ENCODE results near the gene ATP1A1. TPM values are rescaled to one million over a fixed set of nuclear protein-coding genes. Genes with fewer than 3 reads are reported as not detected.

Gene ATP1A1
- polyA plus RNA-seq, 5 donors = 204 to 274 (median 208) TPM

DNA sequence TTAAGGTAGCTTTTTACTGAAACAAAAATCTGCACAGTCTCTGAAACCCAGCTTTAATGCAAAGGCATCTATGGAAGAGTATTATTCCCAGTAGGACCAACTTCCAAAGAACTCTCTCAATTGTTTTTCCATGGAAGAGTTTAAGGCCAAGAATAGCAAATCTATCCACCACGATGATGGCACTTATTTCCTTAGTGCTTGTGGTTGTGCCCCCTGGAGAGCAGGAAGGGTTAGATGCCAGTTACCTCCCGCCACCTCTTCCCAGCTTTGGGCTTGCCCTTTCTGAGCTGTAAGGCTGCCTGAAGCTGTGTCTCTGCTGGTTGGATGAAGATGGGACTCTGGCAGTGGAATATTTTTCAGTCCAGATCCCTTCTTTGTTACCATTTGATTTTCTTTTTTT lies 4.8 kb upstream of the ATP1A1 start:
- no peak for DNase-seq

DNA sequence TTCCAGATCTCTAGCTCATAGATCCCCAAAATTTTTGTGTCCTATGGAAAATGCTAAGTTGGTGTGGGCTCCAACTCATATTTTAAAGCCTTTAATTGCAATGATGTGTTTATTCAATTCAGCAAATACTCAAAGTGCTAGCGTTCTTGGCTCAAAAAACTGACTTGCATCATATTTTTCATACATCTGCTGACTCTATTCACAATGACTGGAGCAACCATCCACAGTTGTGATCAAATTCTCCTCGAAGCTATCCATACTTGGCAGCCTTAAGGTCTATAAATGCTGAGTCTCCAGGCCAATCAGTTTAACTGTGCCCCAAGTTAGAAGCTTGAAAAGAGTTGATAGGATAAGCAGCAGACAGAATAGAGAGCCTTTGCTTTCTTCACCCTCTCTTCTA lies 2.9 kb upstream of the ATP1A1 start:
- peak; percentile 37 to 51 for DNase-seq

DNA sequence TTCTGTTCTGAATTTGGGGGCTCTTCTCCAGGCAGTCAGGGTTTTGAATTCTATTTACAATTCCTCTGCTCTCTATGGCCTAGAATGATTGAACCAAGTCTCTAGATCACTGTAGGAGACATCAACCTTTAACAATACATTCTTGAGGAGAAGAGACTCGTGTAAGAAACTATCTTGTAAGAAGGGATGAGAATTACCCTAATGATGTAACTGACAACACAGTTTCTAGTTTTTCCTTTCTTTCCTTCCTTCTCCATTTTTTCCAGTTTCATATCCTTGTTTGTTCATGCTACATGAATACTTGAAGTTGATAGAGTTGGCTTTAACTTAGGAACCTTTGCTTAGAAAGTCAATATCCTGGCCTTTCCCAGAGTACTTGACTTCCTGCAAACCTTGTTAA lies 1.3 kb upstream of the ATP1A1 start:
- DNase-seq = no peak

DNA sequence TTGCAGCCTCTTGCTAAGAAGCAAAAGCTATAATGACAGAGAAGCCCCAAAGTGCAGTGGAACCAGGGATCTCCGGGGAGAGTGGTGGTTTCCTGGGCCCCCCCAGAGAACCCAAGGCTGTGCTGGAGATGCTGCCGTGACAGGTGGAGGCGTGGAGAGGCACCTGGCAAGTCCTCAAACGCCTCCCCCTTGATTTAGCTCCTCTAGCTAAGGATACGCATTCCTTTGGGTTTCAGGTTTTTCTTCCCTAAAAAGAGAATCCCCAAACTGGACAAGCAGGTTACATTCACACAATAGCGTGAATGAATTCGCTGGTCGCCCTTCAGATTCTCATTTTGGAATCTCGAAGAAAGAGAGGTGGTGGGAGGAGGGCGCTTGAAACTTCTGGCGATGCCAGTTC lies 853 bp upstream of the ATP1A1 start:
- peak in 1 of 2 donors; percentile 56 for DNase-seq

DNA sequence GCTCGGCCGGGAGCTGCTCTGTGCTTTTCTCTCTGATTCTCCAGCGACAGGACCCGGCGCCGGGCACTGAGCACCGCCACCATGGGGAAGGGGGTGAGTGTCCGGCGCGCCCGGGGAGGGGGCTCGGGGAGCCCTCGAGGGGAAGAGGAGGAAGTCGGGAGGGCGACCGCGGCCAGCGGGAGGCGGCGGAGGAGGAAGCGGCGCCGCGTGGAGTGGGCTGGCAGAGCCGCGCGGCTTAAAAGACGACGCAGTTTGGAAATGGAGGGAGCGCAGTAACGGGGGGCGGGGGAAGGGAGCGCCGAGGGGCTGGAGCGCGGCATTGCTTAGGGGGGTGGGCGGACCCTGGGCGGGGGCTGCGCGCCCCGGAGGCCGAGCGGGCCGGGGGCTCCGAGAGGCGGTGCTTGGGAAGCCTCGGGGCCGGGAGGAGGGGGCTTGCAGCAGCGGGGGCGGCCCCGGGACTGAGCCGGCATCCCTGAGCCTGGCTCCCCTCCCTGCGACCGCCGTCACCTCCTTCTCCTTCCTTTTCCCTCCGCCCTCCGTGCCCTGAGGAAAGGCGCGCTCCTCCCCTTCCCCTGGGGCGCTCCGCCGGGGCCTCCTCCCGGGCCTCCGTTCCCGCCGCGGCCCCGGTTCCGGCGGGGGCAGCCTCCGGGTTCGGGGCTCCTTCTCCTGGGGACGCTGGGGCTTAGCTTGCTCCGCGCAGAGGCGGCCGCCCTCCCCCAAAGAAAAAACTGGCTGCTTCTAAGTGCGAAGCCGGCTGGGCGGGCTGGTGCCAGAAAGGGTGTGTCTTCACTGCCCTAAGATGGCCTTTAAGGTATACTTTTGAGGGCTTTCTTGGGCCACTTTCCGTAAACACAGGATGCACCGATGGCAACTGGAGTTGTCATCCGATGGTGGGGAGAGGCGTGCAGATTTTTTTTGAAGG lies 648 bp downstream of the ATP1A1 start:
- peak; percentile 55 to 57 for DNase-seq

DNA sequence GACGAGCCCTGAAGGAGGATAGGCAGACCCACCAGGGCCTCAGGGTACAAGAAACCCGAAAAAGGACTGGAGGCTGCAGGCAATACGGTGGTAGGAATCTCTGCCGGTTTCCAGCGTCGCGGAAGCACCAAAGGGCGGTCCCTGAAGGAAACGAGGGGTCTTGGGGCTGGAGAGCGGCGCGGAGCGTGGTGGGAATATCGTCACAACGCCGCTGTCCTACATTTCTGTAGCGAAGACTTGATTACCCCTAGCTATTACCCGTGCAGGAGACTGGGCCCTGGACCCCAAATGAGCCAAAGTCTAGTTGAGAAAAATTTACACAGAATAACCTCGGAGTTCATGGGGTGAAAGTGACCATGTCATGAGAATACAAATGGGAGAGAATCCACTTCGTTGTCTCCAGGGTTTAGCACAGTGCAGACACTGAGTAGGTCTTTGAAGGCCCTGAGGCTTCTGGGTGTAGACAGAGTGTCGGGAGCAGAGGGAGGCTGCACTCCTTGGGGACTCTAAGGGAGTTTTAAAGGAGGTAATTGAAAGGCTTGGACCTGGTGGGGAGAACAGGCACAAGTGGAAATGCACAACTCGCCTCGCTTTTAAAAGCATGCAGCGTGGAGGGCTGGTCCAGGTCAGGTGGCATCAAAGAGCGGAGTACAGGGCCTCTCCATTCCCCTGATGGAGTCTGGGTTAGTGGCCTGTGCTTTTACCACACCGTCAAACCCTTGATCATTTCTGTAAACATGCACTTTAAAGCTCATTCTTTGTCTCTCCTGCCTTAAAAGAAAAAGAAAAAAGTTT lies 1.5 kb downstream of the ATP1A1 start:
- DNase-seq = no peak

DNA sequence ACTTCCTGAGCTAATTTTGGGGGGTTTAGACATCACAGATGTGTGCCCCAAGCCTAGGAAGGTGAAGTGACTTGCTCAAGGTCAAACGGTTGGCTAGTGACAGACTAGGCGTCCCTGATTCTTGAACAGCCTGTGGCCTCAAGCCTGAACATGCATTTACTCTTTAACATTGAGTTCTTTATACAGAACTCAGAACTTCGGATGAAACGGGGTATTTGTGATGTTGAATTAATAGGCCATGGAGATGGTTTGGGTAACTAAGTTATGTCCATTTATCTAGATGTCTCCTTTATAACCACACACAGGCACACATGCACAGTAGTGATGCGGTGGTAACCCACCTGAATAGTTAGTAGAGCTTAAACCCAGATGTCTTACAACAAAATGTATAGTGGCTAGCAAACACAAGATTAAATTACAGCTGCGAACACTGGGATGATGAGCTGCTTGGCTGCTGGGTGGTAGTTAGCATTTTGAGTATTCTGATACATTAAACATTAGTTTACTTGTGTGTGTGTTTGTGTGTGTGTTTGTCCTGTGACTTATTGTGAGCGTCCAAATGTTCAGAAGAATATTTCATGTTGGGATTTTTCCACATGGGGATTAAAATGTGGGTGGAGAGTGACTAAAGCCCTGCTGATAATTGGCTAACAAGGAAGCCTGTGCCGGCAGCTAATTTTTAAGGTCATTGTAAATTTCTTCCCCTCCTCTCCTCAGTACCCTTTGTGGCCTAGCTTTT lies 2.3 kb downstream of the ATP1A1 start:
- no peak for DNase-seq

DNA sequence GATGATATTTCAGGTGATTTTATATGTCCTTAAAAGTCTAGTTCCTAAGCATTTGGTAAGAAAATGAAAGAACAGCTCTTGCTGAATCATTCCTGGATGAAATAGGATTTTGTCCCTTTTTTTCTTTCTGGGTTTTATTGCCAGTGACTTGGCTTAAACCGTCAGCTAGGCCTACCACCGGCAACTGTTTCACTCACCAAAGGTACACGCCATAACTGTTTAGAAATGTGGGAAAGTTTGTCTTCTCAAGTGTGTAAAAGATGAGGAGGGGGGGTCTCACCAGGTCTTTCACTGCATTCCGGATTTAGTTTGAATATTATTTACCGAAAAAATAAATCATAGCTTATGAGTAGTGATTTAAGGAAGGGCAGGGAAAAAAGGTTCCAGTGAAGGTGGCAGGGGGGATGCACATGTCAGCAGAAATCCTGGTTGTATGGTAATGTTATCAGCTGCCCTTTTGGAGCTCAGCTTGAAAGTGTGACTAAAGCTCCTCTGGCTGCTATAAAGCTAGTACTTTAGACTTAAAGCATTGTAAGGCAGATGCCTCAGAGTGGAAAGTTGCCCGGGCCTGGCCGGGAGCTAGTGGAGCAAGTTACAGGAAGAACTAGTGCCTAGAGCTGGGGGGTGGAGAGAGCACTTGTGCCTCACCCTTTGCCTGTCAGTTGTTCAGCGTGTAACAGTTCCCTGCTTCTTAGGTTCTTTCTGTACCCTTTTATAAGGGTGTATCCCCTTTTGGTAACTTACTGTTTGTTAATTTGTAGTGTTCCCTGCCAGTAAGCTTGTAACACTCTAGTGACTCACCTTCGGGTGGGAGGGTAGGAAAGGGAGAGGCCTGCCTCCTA lies 3.1 kb downstream of the ATP1A1 start:
- DNase-seq = no peak

DNA sequence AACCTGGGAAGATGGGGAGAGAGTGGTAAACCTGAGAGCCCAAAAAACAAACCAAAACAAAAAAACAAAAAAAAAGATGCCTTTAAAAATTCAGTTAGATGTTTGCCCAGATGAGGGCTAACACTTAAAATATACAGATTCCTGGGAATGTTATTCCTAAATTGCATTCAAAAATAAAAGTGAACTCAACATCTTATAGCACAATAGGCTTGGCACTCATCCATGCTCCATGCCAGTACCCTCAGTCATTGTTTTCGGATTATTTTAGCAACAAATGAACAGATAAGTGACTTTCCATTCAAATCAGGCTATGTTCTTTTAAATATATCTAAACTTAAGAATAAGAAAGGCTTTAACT lies 3.7 kb downstream of the ATP1A1 start:
- DNase-seq = no peak

DNA sequence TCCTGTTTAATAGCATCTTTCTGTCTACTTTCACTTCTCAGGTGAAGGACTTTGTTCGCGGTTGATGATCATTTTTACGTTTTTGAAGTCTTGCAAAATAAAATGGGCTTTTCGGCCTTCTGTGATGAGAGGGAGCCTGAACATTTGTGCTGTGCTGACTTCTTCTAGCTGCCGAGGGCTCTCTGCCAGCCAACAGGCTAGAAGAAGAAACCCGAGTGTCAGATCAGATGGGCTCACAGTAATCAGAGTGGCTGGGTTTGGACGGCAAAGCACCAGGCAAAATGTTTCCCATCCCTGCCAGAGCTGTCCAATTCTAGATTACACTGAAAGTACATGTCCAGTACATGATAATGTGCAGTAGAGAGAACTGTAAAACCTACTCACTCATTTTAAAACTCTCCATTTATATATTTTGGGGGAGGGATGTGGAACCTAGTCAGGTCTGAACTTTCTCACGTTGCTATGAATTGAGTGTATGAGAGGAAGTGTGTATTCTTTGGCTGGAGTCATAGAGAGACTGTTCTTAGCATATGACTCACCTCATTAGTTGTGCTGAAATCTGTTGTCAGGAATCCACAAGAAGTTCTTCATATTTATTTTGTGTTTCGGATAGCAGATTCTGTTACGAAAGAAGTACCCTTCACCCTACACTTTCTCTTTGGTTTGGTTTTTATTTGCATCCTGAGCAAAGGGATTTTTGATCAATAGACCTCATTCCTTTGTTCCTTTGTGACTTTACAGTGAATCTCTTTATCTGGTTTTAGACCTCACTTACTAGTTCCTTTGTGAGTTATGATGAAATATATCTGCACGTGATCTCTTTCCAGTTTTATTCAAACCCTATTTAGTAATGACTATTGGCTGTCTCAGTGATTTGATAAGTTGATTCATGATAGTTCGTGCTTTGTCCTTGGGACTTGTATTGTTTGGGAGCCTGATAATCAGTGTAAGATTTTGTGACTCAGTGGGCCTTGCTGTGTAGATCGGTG lies 4.8 kb downstream of the ATP1A1 start:
- peak; percentile 68 to 75 for DNase-seq

DNA sequence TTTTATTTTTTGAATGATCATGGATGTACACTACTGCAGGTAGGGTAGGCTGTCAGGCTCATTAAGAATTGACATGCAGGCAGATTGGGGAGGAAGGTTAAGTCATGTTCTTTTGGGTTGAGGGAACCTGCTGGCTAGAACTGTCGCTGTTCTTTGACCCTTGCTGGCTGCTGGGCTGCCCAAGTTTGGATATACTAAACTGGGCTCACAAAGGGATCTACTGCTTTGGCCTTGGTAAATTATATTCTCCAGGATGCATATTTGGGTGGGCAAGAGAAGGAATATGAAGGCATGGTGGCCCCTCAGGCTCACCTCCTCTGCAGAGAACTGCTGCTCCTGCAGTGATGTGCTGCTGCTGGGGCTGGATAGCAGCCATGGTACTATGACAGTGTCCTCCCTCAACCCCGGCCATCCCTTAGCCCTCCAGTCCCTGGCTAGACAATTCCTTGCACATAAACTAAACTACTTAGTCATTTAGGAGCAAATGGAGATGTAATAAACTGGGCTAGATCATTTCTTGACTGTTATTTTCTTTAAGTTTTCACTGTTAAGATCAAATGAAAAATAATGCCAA lies 6.1 kb downstream of the ATP1A1 start:
- DNase-seq = no peak

DNA sequence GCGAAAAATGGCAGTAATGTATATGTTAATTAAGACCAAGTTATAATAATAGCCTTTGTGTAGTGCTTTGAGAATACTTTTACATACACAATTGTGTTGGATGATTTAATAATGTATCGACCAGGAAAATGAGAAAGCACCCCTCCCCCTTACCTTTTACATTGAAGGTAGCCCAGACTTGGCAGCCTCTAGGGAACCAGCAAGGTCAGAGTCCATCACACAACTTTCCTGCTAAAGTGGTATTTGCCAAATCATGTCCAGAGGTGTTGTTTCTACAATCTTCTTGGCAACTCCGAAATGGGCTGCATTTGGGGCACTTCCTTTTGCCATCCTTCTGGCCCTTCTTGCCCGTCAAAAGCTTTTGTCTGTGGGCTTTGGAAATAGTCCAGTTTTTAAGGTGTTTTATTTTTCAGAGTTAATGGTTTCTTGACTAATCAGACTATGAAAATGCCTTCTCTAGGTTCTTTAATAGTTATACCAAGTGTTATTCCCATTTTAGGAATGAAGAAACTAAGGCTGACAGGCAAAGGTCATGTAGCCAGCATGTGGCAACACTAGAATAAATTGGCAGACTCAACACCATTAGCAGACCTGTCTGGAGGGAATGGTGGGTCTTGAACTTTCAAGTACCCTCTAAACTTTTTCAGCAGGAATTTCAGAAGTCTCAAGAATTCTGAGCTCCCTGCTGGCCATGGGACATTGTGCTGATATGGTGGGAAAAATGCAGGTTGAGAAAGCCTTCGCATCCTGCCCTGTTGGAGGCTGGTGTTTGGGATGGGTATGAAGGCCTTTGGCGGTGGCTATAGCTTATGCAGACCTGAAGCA lies 6.8 kb downstream of the ATP1A1 start:
- DNase-seq = no peak

DNA sequence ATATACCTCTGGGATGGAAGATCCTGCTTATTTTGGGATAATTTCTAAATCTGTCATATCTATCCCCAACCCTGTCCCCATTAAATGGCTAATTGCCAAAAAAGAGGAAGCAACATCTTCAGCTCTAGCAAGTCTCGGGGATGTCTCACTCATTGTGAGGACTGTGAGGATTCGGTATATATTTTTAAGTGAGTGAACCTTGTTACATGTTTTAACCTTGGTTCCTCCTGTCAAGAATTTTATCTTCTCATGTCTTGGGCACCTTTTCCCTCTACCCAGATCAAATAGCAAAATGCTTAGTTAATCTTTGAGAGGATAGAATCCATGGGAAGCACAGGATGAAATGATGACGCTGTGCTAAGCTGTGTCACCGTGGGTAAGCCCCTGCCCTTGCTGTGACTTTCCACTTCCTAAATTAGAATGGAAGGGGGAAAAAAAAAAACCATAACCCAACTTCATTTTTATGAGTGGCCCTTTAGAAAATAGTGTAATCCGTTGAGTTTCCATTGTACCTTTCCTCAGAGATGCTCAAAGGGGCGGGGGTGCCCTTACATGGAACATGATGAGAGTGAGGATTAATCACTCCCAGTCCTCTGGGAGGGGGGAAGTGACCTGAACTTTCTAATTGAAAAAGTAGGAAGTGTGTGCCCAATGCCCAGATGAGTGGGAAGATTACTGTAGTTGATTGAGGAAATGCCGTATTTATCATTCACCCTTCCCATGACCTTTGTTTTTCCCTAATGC lies 7.6 kb downstream of the ATP1A1 start:
- DNase-seq = no peak

DNA sequence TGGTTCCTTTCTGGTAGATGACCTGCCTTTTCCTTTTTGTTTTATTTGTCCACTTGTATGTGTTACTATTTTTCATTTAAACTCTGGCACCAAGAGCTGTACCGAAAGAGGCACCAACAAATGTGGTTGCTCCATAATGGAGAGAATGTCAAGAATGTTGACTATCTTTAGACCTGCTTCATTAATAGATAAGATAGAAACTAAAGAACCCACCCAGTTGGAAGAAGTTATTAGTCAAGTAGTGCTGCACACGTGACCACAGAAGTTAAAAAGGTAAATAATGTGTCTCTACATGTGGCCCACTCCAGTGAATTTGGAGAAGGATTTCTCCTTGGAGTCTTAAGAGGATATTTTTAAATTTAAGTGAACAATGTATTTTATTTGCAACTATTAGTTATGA lies 9.3 kb downstream of the ATP1A1 start:
- DNase-seq = no peak

DNA sequence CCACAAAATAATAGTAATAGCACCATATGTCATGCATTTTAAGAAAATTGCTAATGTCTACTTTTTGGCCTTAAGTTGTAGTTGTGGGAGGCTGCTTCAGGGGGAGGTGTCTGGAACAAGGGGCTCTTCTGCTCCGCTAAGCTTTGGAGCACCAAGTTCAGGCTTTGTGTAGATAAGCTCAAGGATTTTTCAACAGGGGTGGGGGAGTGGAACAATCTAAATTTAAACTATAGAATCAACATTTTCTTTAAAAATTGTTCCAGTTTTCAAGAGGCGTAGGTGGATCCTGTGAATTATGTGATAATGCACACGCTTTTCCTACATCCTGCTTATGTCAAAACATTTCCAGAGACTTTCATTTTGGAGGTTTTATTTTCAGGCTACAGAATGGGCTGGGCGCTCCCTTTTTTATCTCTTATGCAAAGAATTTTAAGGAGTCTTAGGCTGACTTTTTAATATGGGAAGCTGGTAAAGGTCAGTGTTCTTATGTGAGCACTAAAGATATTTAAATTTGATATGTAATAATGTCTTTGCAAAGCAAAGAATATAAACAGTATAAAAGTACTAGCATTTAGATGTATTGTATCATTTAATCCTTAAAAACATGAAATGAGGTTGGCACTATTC lies 9.9 kb downstream of the ATP1A1 start:
- DNase-seq = no peak

DNA sequence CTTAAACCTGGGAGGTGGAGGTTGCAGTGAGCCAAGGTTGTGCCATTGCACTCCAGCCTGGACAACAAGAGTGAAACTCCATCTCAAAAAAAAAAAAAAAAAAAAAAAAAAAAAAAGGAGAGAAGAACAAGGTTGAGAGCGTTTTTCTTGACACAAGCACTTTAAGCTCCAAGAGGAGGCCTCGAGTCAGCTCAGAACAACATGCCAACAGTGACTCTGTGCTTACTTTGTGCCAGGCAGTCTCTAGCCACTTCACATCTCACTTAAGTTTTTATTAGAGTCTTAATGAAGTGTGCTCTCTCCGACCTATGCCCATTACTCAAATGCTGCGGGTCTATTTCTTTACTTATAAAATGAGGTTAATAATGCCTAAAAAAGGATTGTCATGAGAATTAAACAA lies 13.0 kb downstream of the ATP1A1 start:
- DNase-seq = no peak

DNA sequence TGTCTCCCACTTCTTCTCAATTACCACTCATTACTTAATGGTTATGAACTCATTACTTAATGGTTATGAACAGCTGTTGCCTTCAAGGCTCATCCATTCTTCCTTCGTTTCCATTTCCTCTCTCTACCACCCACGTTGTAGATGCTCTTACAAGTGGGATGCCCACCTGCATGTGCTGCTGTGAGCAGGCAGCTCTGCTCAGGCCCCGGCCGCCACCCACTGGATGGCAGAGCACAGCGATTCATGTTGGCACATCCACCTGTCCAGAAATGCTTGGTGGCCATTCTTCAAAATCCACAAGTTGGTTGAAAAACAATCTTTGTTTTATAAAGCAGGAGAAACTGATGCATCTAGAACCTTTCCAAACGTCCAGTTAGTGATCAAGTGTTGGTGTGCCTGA lies 14.5 kb downstream of the ATP1A1 start:
- DNase-seq = no peak

DNA sequence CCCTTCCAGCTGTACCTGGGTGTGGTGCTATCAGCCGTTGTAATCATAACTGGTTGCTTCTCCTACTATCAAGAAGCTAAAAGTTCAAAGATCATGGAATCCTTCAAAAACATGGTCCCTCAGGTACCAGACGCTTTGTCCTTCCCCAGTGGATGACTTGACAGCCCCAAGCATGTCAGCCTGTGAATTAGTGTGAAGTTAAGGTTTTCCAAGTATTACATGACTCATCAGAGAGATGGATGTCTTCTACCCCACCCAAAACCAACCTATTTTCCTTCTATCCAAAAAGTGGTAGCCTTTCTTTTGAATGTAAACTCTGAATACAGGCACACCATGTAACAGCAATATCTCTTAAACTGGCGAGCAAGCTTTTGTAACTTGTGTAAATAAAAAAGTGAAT lies 15.1 kb downstream of the ATP1A1 start:
- DNase-seq = no peak

Data from right lung (tissue), 5 donors.